Large intestine (tissue), 3 donors: ENCODE results near the gene CLEC7A. TPM values are rescaled to one million over a fixed set of nuclear protein-coding genes. Genes with fewer than 3 reads are reported as not detected.

Experiments
- DNase-seq, 2 donors: peaks; one replicate each; pipeline versions ENCODE4 v3.0.0 to v3.0.0-alpha.2; 2013
- H3K27ac ChIP-seq: one replicate; pipeline ENCODE4 v1.5.1; 2013; ENCODE audit warnings: low read length
- H3K27me3 ChIP-seq: 2 replicates; pipeline ENCODE4 v1.6.1; 2013; ENCODE audit warnings: low read length; ENCODE audit not compliant: control insufficient read depth, insufficient read depth
- H3K36me3 ChIP-seq: 2 replicates; pipeline ENCODE4 v1.6.1; 2013; ENCODE audit warnings: low read length; ENCODE audit not compliant: control insufficient read depth, insufficient read depth
- H3K4me1 ChIP-seq: one replicate; pipeline ENCODE4 v1.6.1; 2013; ENCODE audit warnings: low read length; ENCODE audit not compliant: control insufficient read depth, insufficient read depth
- H3K4me3 ChIP-seq: one replicate; pipeline ENCODE4 v1.5.1; 2013; ENCODE audit warnings: low read length
- H3K9me3 ChIP-seq: one replicate; pipeline ENCODE4 v1.6.1; 2013; ENCODE audit warnings: mild to moderate bottlenecking, low read depth, low read length, moderate library complexity; ENCODE audit not compliant: control insufficient read depth
- WGBS: methylation state at CpG from one replicate; pipeline ENCODE4 v1.1.5; 2013; ENCODE audit warnings: low lambda C conversion rate; ENCODE audit not compliant: insufficient coverage; 5-methylcytosine and 5-hydroxymethylcytosine counted together
- polyA plus RNA-seq: library from polyadenylated mRNA; unstranded; fragments of 120-200 nt; gene quantifications from one replicate; pipeline ENCODE4 v1.2.1, GENCODE V29; 2013

The CLEC7A gene
- polyA plus RNA-seq, 1 donor, result 8.3 TPM

DNA sequence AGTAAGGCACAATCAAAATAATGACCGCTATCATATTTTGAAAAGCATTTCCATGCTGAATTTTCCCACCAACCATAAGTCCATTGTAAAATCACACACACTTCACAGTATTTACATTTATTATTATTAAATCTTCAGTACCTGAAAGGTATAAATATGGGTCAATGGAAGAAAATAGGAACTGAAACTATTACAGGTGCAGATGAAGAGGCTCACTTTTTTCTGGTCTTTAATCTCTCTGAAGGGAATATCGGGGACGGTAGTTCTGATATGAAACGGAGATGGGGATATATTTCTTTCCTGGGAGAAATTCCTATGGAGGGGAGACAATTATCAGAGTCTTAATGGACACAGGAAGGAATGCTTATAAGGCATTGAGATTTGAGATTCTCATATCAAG, 59.6 kb downstream of the CLEC7A start:
- 100% methylated on average over 1 of the region's 4 CpGs for WGBS
- Histone ChIP-seq H3K36me3 (no peaks in the 10 kb centered on the region), H3K4me3 (no peak overlapping the region), H3K27me3 (no peaks in the 10 kb centered on the region), H3K27ac (no peak overlapping the region), H3K4me1 (no peaks in the 10 kb centered on the region), H3K9me3 (no peaks in the 10 kb centered on the region)
- no peak for DNase-seq

DNA sequence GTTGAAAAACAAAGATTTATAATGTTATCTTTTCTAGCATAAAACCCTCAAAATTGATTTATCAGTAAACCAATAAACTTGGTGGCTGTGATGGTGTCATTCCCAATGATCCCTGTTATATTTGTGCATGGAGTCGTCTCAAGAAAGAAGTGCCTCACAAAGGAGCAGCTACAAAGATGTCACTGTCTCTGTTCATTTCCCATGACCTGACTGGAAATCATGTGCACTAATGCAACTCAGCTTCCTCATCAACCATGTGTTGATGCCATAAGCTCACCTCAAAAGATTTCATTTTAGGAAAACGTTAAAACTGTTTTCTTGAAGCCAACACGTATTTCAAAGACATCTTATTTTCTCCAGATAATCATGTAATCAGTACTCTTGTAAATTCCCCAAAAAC, 60.0 kb downstream of the CLEC7A start:
- Histone ChIP-seq H3K27me3 (no peaks in the 10 kb centered on the region), H3K36me3 (no peaks in the 10 kb centered on the region), H3K9me3 (no peaks in the 10 kb centered on the region), H3K4me3 (no peak overlapping the region), H3K4me1 (no peaks in the 10 kb centered on the region), H3K27ac (no peak overlapping the region)
- DNase-seq, result no peak
- 36% methylated on average over 2 of the region's 3 CpGs for WGBS

DNA sequence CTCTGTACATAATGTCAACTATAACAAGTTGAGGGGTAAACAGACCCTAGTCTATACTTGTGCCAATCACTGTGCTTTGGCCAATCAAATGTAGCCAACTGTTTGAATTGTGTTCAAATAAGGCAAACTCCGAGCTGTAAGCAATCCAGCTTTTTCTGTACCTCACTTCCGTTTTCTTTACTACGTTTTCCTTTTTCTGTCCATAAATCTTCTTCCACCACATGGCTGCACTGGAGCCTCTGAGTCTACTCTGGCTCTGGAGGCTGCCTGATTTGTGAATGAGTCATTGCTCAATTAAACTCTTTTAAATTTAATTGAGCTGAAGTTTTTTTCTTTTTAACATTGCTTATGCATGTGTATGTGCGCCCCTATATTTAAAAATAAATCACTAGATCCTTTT, 60.9 kb downstream of the CLEC7A start:
- Histone ChIP-seq H3K27ac (peak overlapping the region; percentile 52), H3K9me3 (no peaks in the 10 kb centered on the region)

DNA sequence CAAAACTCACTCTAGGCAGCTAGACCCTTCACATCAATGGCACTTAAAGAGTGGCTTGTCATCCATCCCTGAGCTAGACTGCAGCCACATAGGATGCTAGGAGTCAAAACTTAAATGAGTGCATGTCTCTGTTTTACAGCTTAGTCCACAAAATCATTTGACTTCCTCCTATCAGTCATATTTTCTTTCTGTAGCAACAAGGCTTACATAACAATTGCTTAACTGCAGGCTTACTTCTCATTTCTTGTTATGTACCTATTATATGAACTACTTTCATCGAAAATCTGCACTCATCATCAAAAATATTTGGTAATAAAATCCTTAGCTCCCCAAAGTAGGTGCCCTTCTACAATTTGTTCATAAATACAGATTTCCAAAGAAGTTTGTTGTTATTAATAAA, 61.4 kb downstream of the CLEC7A start:
- Histone ChIP-seq H3K4me1 (no peaks in the 10 kb centered on the region), H3K9me3 (no peaks in the 10 kb centered on the region), H3K4me3 (no peak overlapping the region), H3K36me3 (no peaks in the 10 kb centered on the region), H3K27ac (peak overlapping the region; percentile 52), H3K27me3 (no peaks in the 10 kb centered on the region)
- 100% methylated on average over 1 of the region's 1 CpG for WGBS
- DNase-seq, result peak in 1 of 2 donors; percentile 2

More for the DNA sequence above, 60.9 kb downstream of the CLEC7A start:
- Histone ChIP-seq H3K4me1 (no peaks in the 10 kb centered on the region), H3K4me3 (no peak overlapping the region), H3K27me3 (no peaks in the 10 kb centered on the region), H3K36me3 (no peaks in the 10 kb centered on the region)
- WGBS, result 78% methylated on average over 4 of the region's 4 CpGs
- DNase-seq, result peak in 1 of 2 donors; percentile 2

DNA sequence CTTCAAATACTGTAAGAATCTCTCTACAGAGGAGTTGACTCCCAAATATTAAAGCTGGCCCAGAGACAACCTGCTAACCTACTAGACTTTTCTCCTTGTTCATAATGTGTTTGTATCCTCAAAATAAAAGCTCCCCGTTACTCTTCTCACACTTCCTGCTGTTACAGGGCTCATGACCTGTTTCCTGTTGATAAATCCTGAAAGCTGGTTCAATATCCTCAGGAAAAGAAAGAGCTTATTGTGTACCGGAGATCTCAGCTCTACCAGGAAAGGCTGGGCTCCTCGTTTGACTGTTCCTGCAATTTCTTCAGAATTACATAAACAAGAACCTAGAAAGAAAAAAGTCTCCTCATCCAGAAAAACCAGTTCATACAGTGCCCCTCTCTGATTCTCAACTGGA, 62.1 kb downstream of the CLEC7A start:
- Histone ChIP-seq H3K27me3 (no peaks in the 10 kb centered on the region), H3K36me3 (no peaks in the 10 kb centered on the region), H3K4me3 (no peak overlapping the region), H3K27ac (peak overlapping the region; percentile 1), H3K9me3 (no peaks in the 10 kb centered on the region), H3K4me1 (no peaks in the 10 kb centered on the region)
- 40% methylated on average over 1 of the region's 3 CpGs for WGBS
- DNase-seq, result peak in 1 of 2 donors; percentile 5

DNA sequence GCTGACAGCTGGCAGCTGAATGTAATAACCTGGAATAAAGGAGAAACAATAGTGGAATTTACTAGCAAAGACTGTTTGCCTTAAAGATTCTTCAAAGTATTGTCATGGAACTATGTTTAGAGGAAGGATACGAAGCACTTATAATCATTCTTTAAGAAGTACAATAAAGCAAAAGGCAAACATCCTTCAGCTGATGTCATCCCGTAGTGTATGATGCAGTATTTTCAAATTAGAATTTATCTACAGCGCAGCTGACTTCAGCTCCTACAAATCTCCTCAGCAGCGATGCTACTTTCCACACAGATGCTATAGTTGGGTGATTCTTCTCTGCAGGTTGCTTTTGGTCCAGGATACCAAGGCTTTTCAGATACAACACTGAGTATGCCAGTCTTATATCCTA, 62.7 kb downstream of the CLEC7A start:
- Histone ChIP-seq H3K4me3 (no peak overlapping the region), H3K27ac (peak overlapping the region; percentile 38), H3K9me3 (no peaks in the 10 kb centered on the region), H3K27me3 (no peaks in the 10 kb centered on the region), H3K4me1 (no peaks in the 10 kb centered on the region), H3K36me3 (no peaks in the 10 kb centered on the region)
- DNase-seq, result peak in 1 of 2 donors; percentile 2
- 67% methylated on average over 1 of the region's 4 CpGs for WGBS

Other genes starting within 250 kb of the CLEC7A start
- 1.2 TPM for gene KLRF2, start 248.7 kb downstream of the CLEC7A start, polyA plus RNA-seq
- gene CLEC2A, start 197.8 kb downstream of the CLEC7A start, polyA plus RNA-seq, result not detected
- 1.5 TPM for gene CLEC12A, start 158.8 kb downstream of the CLEC7A start, polyA plus RNA-seq
- 0.19 TPM for gene CLEC1B, start 131.1 kb downstream of the CLEC7A start, polyA plus RNA-seq
- 0.25 TPM for gene CLEC12B, start 119.6 kb downstream of the CLEC7A start, polyA plus RNA-seq
- gene CLEC9A, start 99.5 kb downstream of the CLEC7A start, polyA plus RNA-seq, result 2.5 TPM
- 2.5 TPM for gene CLEC1A, start 31.2 kb downstream of the CLEC7A start, polyA plus RNA-seq
- 2.6 TPM for gene OLR1, start 41.9 kb upstream of the CLEC7A start, polyA plus RNA-seq
- 1.3 TPM for gene TMEM52B, start 48.8 kb upstream of the CLEC7A start, polyA plus RNA-seq
- gene GABARAPL1, start 82.7 kb upstream of the CLEC7A start, polyA plus RNA-seq, result 55.0 TPM
- gene KLRD1, start 177.7 kb upstream of the CLEC7A start, polyA plus RNA-seq, result 2.6 TPM